SK-N-MC (cell line): ENCODE data around the gene BTRC.

Source experiments
- EZH2 ChIP-seq: fragments of 200-600 bp; sonication (generic); IDR thresholded peaks from one replicate; pipeline ENCODE4 v1.6.1; 2017; ENCODE audit warnings: antibody characterized with exemption
- POLR2AphosphoS5 ChIP-seq: IDR thresholded peaks from 2 replicates; pipeline ENCODE4 v1.6.1; 2012; ENCODE audit warnings: mild to moderate bottlenecking, low read depth, low read length, borderline replicate concordance

DNA sequence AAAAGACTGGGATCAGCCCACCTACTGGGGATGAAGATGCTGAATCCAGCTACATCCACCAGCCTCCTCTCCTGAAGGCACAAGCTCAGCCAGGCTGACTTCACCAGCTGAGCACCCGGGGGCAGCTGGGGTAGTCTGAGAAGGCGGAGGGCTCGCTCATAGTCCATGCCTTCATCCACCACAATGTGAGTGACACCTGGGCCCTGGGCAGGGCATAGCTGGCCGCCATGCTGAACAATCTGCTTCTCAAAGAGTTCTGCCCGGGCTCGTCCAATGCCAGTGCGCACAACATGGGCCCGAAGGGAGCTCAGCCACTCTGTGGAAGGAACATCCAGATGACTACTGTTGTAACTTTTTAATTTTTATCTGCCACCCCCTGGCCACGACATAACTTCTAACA, 231.9 kb downstream of the BTRC start:
- no peak for TF ChIP-seq EZH2
- no peak for TF ChIP-seq POLR2AphosphoS5
